H1 (cell line): Measurements from ENCODE around the gene MBOAT1. TPM values are rescaled to one million over a fixed set of nuclear protein-coding genes. Genes with fewer than 3 reads are reported as not detected.

Experiments used
- CTCF ChIA-PET: fragments of 300-600 bp; sonication (Branson Sonifier 250); formaldehyde crosslinking; loops from one replicate; lab custom pipeline; 2021; ENCODE audit not compliant: partially characterized antibody; lab: Charles Lee
- POLR2A ChIA-PET: fragments of 300-600 bp; sonication (Branson Sonifier 250); formaldehyde crosslinking; loops from one replicate; lab custom pipeline; 2021; ENCODE audit warnings: inconsistent platforms; ENCODE audit not compliant: partially characterized antibody; lab: Charles Lee
- DNase-seq, 2 experiments: peaks; one replicate each; pipeline versions ENCODE4 v3.0.0 to v3.0.0-alpha.2; 2010 to 2022; ENCODE audit warnings: low spot score in 2 of 2, low read depth in 1 of 2, mixed read lengths in 1 of 2
- FAIRE-seq: peaks from 2 replicates; lab custom pipeline; 2011; peaks lifted over from hg19 to GRCh38; lab: Jason Lieb, UNC
- H2AFZ ChIP-seq: 2 replicates; pipeline ENCODE4 v1.8.1; 2012; ENCODE audit warnings: low read length, inconsistent platforms
- H2AK5ac ChIP-seq: 2 replicates; pipeline ENCODE4 v1.6.1; 2013; ENCODE audit warnings: low read depth, low read length
- H2BK120ac ChIP-seq: replicated peaks from 2 replicates; pipeline ENCODE3; 2013; ENCODE audit warnings: low read depth, low read length, inconsistent platforms
- H2BK12ac ChIP-seq: 2 replicates; pipeline ENCODE4 v1.6.1; 2013; ENCODE audit warnings: low read depth, low read length
- H2BK15ac ChIP-seq: 2 replicates; pipeline ENCODE4 v1.6.1; 2013; ENCODE audit warnings: low read length
- H2BK20ac ChIP-seq: 2 replicates; pipeline ENCODE4 v1.6.1; 2013; ENCODE audit warnings: low read length
- H2BK5ac ChIP-seq: 2 replicates; pipeline ENCODE4 v1.6.1; 2013; ENCODE audit warnings: low read depth, low read length
- H3K14ac ChIP-seq: 2 replicates; pipeline ENCODE4 v1.6.1; 2013; ENCODE audit warnings: inconsistent platforms; ENCODE audit not compliant: insufficient read length
- H3K18ac ChIP-seq: 2 replicates; pipeline ENCODE4 v1.6.1; 2013; ENCODE audit warnings: low read length; ENCODE audit errors: extremely low read depth
- H3K23ac ChIP-seq: 2 replicates; pipeline ENCODE4 v1.6.1; 2013; ENCODE audit warnings: inconsistent platforms; ENCODE audit not compliant: insufficient read length
- H3K23me2 ChIP-seq: 2 replicates; pipeline ENCODE4 v1.6.1; 2013; ENCODE audit warnings: low read depth, low read length
- H3K27ac ChIP-seq: 2 replicates; pipeline ENCODE4 v1.6.1; 2011; ENCODE audit warnings: low read depth, low read length, inconsistent platforms
- H3K27me3 ChIP-seq, 4 experiments: replicated peaks in 1 of 4; 1 replicate in 1 of 4; 2 replicates in 3 of 4; pipeline versions ENCODE4 v1.6.1 to v1.8.1; 2011 to 2013; ENCODE audit warnings: low read length in 3 of 4, mild to moderate bottlenecking in 3 of 4, inconsistent platforms in 2 of 4, mixed read lengths in 2 of 4, moderate library complexity in 1 of 4; ENCODE audit not compliant: control insufficient read depth in 3 of 4, insufficient read depth in 3 of 4; ENCODE audit errors: extremely low read depth in 1 of 4
- H3K36me3 ChIP-seq, 4 experiments: 2 replicates each; pipeline versions ENCODE4 v1.6.1 to v1.8.1; 2011 to 2013; ENCODE audit warnings: mild to moderate bottlenecking in 4 of 4, low read length in 3 of 4, moderate library complexity in 2 of 4, control low read depth in 1 of 4, inconsistent platforms in 1 of 4; ENCODE audit not compliant: insufficient read depth in 4 of 4, control insufficient read depth in 2 of 4
- H3K4ac ChIP-seq: replicated peaks from 2 replicates; pipeline ENCODE3; 2013; ENCODE audit warnings: low read length, low read depth, mixed read lengths, inconsistent platforms; ENCODE audit not compliant: insufficient read length
- H3K4me1 ChIP-seq, 4 experiments: replicated peaks in 1 of 4; 1 replicate in 1 of 4; 2 replicates in 3 of 4; pipeline versions ENCODE4 v1.6.1 to v1.8.1; 2011 to 2013; ENCODE audit warnings: low read length in 3 of 4, inconsistent platforms in 2 of 4, mixed read lengths in 1 of 4; ENCODE audit not compliant: insufficient read depth in 4 of 4, control insufficient read depth in 3 of 4
- H3K4me2 ChIP-seq, 2 experiments: 2 replicates each; pipeline versions ENCODE4 v1.6.1 to v1.8.1; 2011 to 2013; ENCODE audit warnings: low read depth in 2 of 2, low read length in 2 of 2, control low read depth in 1 of 2, inconsistent platforms in 1 of 2, mild to moderate bottlenecking in 1 of 2; ENCODE audit not compliant: insufficient read depth in 1 of 2
- H3K4me3 ChIP-seq, 4 experiments: fragments of 200-600, 300-600 bp in 1 of 4; sonication (generic), shearing (Covaris generic), sonication (Bioruptor Twin) in 1 of 4; 2 replicates each; pipeline versions ENCODE4 v1.5.1 to v1.8.1; 2011 to 2016; ENCODE audit warnings: low read length in 4 of 4, low read depth in 3 of 4, control low read depth in 2 of 4, inconsistent platforms in 2 of 4, mild to moderate bottlenecking in 2 of 4, mixed read lengths in 1 of 4, moderate library complexity in 1 of 4; ENCODE audit not compliant: insufficient read depth in 2 of 4; ENCODE audit errors: extremely low read depth in 1 of 4
- H3K56ac ChIP-seq: replicated peaks from 2 replicates; pipeline ENCODE3; 2013; ENCODE audit warnings: low read depth, mild to moderate bottlenecking, mixed read lengths, low read length, inconsistent platforms; ENCODE audit not compliant: insufficient read length
- H3K79me1 ChIP-seq: 2 replicates; pipeline ENCODE4 v1.6.1; 2013; ENCODE audit warnings: low read depth, low read length, control low read depth
- H3K79me2 ChIP-seq, 2 experiments: 2 replicates each; pipeline versions ENCODE4 v1.6.1 to v1.8.1; 2012 to 2013; ENCODE audit warnings: low read length in 2 of 2, mild to moderate bottlenecking in 2 of 2, inconsistent platforms in 1 of 2; ENCODE audit not compliant: insufficient read depth in 2 of 2, control insufficient read depth in 1 of 2
- H3K9ac ChIP-seq, 4 experiments: replicated peaks in 1 of 4; 1 replicate in 1 of 4; 2 replicates in 3 of 4; pipeline versions ENCODE4 v1.6.1 to v1.8.1; 2011 to 2013; ENCODE audit warnings: low read depth in 3 of 4, low read length in 3 of 4, control low read depth in 2 of 4, mild to moderate bottlenecking in 2 of 4, moderate library complexity in 2 of 4, inconsistent platforms in 1 of 4; ENCODE audit errors: extremely low read depth in 1 of 4
- H3K9me3 ChIP-seq, 2 experiments: 2 replicates each; pipeline versions ENCODE4 v1.6.1 to v1.8.1; 2012 to 2013; ENCODE audit warnings: mild to moderate bottlenecking in 2 of 2, moderate library complexity in 2 of 2, control low read depth in 1 of 2, inconsistent platforms in 1 of 2, low read depth in 1 of 2, low read length in 1 of 2, mixed read lengths in 1 of 2; ENCODE audit not compliant: insufficient read depth in 2 of 2
- H4K20me1 ChIP-seq, 2 experiments: replicated peaks in 1 of 2; 2 replicates each; pipeline versions ENCODE3 to v1.8.1; 2011 to 2013; ENCODE audit warnings: inconsistent platforms in 2 of 2, low read length in 2 of 2, mild to moderate bottlenecking in 1 of 2; ENCODE audit not compliant: insufficient read depth in 2 of 2, control insufficient read depth in 1 of 2
- H4K5ac ChIP-seq: 2 replicates; pipeline ENCODE4 v1.6.1; 2013; ENCODE audit warnings: low read length, low read depth, mixed read lengths, inconsistent platforms; ENCODE audit not compliant: insufficient read length
- H4K8ac ChIP-seq: 2 replicates; pipeline ENCODE4 v1.8.0; 2013; ENCODE audit warnings: mild to moderate bottlenecking, moderate library complexity, low read length, inconsistent platforms; ENCODE audit not compliant: insufficient read depth; ENCODE audit errors: extremely low read depth
- H4K91ac ChIP-seq: replicated peaks from 2 replicates; pipeline ENCODE3; 2013; ENCODE audit warnings: low read length, mixed read lengths, inconsistent platforms; ENCODE audit not compliant: insufficient read length
- KDM4A ChIP-seq: IDR thresholded peaks from one replicate; pipeline ENCODE4 v1.7.1; 2012; ENCODE audit warnings: low read depth, mild to moderate bottlenecking, moderate library complexity, low read length, inconsistent platforms; ENCODE audit not compliant: severe bottlenecking
- WGBS, 2 experiments: shearing (Covaris generic) in 1 of 2; methylation state at CpG; one replicate each; pipeline versions ENCODE4 v1.1.6 to v1.1.7; 2013 to 2015; ENCODE audit warnings: low lambda C conversion rate in 2 of 2, mixed read lengths in 2 of 2, inconsistent platforms in 1 of 2, low coverage in 1 of 2, missing lambda C conversion rate in 1 of 2; ENCODE audit not compliant: insufficient replicate concordance in 2 of 2, insufficient coverage in 1 of 2, insufficient read length in 1 of 2; ENCODE audit errors: extremely low coverage in 1 of 2, missing lambda C conversion rate in 1 of 2; 5-methylcytosine and 5-hydroxymethylcytosine counted together
- polyA plus RNA-seq, 7 experiments: library from polyadenylated mRNA; depleted of rRNA in 3 of 7; stranded (reverse) in 5 of 7; unstranded in 2 of 7; fragments of >200 nt in 5 of 7; fragments of 200-250 nt in 2 of 7; gene quantifications; 1 replicate in 5 of 7; 2 replicates in 1 of 7; 4 replicates in 1 of 7; pipeline versions ENCODE4 v1.2.1 to v1.2.3, GENCODE V29; 2011 to 2013; ENCODE audit warnings: missing spikeins in 2 of 7, mixed read lengths in 2 of 7
- total RNA-seq: library from RNA; stranded (reverse); fragmentation: NEBNext Ultra II Directional; extraction: Animal tissue kit (Norgen Biotek cat#: 25700); gene quantifications from 2 replicates; pipeline ENCODE4 v1.2.1, GENCODE V29; 2021

MBOAT1 gene
- total and polyA plus RNA-seq, 2 of the 8 experiments (the other 6 are each of a cell fraction or from before 2014, with no cell fraction given) = 4.9 to 19.5 TPM

- Histone ChIP-seq H3K56ac (no peak overlapping the region), H3K27ac (no peak overlapping the region), H4K5ac (no peak overlapping the region), H2AFZ (no peak overlapping the region), H3K23ac (no peak overlapping the region), H3K36me3 (no peaks in the 10 kb centered on the region), H3K79me2 (no peaks in the 10 kb centered on the region), H2BK15ac (no peak overlapping the region), H3K9me3 (peaks cover 3 to 8% of the 10 kb centered on the region in 2 experiments; a peak in 2 of 4 replicates), H3K4ac (no peak overlapping the region), H3K4me1 (no peaks in the 10 kb centered on the region), H2AK5ac (no peak overlapping the region), H3K79me1 (no peaks in the 10 kb centered on the region), H3K4me2 (no peak overlapping the region), H3K9ac (no peak overlapping the region), H4K20me1 (no peaks in the 10 kb centered on the region), H3K4me3 (no peak overlapping the region), H3K18ac (no peak overlapping the region), H2BK12ac (no peak overlapping the region), H3K14ac (no peak overlapping the region), H4K91ac (no peak overlapping the region), H4K8ac (no peak overlapping the region), H3K23me2 (no peaks in the 10 kb centered on the region), H2BK20ac (no peak overlapping the region), H2BK5ac (no peak overlapping the region), H3K27me3 (no peaks in the 10 kb centered on the region), H2BK120ac (no peak overlapping the region)
- DNase-seq (no peak), FAIRE-seq (no peak)
- TF ChIP-seq KDM4A = no peak
- ChIA-PET CTCF (interaction anchor here (0.6 to 1.0 kb wide), 3 partner anchors 12 to 1078 kb away, joined by 3 read pairs; no protein-coding TSS in a partner anchor), POLR2A (no interaction called here)
- 94% methylated on average over 10 of the region's 10 CpGs; no CpG with 5 or more reads in 1 of the 2 experiments for WGBS, 2 experiments
Observed at GRCh38 chr6:20068421-20068988, 143.8 kb downstream of the MBOAT1 start.
